HG03060 (cell line): ENCODE results near the gene COG4.
A peak's percentile ranks its signal among the peaks of the same experiment; 100 is the strongest.
"Not testable (repeated sequence)": the region's sequence is repeated elsewhere in the genome, so short reads cannot be mapped to it uniquely, and the experiment has no call there.

Experiments
- ATAC-seq: cut with Tn5 transposase; IDR thresholded peaks from one replicate; pipeline ENCODE4 v1.9.1; 2021; ENCODE audit warnings: low read depth, moderate number of reproducible peaks; ENCODE audit not compliant: unreplicated experiment

COG4 gene

DNA sequence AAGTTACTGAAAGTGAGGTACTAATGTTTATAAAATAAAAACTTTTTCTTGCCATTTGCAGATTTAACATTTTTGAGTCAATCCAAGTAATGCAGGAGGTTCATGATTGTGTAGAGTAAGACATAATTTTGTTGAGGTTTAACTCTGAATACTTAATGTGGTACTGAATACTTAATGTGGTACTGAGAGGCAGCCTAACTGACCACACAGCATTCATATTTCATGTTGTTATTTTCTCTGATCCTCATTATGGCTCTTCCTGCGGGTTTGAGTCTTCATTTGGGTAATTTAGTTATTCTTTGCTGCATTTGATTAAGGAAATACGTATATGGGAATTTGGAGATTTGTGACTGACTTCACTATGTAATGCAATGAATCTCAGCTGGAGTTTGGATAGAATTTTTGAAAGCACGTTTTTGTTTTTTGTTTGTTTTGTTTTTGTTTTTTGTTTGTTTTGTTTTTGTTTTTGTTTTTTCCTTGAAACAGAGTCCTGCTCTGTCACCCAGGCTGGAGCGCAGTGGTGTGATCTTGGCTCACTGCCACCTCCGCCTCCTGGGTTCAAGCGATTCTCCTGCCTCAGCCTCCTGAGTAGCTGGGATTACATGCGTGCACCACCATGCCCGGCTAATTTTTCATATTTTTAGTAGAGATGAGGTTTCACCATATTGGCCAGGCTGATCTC is 4.1 kb upstream of the COG4 start:
- ATAC-seq = no peak

- no peak for ATAC-seq
Observed at GRCh38 chr16:70526403-70526802, 3.0 kb upstream of the COG4 start.

DNA sequence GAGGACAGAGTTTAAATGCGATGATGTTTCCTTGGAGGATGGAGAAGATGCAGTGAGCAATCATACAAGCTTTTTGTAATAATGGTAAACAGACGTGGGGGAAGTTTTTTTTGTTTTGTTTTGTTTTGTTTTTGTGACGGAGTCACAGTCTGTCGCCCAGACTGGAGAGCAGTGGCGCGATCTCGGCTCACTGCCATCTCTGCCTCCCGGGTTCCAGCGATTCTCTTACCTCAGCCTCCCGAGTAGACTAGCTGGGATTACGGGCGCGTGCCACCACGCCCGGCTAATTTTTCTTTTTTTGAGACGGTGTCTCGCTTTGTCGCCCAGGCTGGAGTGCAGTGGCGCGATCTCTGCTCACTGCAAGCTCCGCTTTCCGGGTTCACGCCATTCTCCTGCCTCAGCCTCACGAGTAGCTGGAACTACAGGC is 1.1 kb upstream of the COG4 start:
- ATAC-seq = not testable (repeated sequence)

GRCh38 chr16:70523743-70524398 is 517 bp upstream of the COG4 start, which contains the start of gene SF3B3:
SF3B3 (plus strand) TSS chr16:70523816; CDS start chr16:70526657, 2,841 bp downstream.
- no peak for ATAC-seq

DNA sequence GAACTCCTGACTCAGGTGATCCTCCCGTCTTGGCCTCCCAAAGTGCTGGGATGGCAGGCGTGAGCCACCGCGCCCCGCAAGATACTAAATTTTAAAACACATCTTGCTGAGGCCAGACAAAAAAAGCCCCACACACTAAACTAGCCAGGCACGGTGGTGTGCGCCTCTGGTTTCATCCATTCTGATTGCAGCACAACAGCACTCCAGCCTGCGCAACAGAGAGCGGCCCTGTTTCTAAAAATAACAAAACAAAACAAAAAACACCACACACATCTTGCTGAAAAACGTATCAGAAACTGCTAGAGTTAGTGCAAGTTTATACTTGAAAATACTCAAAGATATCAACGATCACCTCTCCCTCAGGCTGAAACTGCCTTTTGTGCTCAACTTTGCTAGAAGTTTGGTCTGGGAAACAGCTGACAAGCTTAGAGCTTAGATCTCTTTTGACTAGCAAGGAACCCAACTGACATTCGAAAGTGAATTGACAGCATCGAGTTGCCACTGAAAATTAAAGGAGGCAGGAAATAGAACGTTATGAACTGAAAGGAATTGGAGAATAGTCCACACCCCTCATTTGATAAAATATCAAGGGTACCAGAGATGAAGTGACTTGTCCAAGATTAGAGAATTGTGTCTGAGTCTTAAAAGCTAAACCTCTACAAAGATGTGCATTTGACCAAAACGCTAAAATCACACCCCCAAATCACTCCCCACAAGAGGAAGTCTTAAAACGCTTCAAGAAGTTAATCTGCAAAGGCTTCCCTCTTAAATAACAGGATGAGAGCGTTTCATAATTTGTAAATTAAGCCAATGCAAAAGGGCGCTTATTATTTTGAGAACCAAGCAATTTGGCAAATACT is 908 bp downstream of the COG4 start:
- no peak for ATAC-seq

DNA sequence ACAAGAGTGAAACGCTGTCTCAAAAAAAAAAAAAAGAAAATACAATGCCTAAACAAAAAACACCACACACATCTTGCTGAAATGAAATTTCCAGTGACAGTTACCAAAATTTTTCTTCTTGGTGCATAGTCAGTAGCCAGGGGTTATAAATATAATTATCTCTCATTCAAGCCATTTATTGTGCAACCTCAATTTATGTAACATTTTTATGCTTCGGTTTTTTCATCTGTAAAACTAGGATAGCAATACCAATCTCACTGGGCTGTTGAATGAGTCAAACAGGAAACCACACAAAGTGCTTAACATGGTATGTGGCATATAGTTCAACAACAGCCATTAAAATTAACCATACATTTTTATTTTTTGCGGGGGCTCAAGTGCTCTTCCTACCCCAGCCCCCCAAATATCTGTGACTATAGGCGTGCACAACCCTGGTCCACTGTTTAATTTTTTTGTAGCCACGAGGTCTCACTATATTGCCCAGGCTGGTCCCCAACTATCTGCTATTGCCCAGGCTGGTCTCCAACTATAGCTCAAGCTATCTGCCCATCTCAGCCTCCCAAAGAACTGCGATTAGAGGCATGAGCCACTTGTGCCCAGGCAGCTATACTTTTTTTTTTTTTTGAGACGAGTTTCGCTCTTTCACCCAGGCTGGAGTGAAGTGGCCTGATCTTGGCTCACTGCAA is 2.6 kb downstream of the COG4 start:
- no peak for ATAC-seq

- no peak for ATAC-seq
Observed at GRCh38 chr16:70512456-70512855, 10.9 kb downstream of the COG4 start.

DNA sequence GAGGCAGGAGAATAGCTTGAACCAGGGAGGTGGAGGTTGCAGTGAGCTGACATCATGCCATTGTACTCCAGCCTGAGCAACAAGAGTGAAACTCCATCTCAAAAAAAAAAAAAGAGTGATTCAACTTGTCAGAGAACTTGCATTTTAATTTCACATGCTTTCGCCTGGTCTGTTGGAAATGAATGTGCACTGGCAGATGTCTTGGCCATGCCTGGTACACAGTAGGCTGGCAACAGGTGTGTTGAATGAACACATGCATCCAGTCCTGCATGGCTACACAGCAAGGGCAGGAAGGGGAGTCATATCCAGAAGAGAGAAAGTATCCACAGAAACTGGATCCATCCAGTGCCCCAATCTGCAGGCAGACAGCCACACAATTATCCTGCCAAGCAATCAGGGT is 11.5 kb downstream of the COG4 start:
- ATAC-seq = no peak

GRCh38 chr16:70510216-70510615 is 13.1 kb downstream of the COG4 start:
- no peak for ATAC-seq

- ATAC-seq = no peak
Observed at GRCh38 chr16:70508752-70509151, 14.6 kb downstream of the COG4 start.

DNA sequence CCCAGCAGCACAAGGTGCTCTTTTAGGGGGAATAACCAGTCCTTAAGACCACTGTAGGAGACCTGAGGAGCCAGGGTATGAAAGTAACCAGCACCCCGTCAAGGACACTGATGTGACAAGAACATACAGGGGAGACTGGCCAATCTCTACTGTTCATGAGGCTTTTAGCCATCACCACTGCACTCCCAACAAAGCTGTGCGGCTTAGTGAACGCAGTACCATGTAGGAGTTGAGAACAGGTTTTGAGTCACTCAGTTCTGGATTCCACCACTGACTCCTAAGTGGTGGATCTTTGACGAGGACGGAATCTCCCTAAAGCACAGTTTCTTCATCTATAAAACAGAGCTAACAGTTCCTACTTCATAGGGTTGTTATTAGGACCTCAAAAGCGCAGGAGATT is 26.8 kb downstream of the COG4 start:
- ATAC-seq = no peak

GRCh38 chr16:70495425-70496182 is 27.8 kb downstream of the COG4 start:
- ATAC-seq = no peak

DNA sequence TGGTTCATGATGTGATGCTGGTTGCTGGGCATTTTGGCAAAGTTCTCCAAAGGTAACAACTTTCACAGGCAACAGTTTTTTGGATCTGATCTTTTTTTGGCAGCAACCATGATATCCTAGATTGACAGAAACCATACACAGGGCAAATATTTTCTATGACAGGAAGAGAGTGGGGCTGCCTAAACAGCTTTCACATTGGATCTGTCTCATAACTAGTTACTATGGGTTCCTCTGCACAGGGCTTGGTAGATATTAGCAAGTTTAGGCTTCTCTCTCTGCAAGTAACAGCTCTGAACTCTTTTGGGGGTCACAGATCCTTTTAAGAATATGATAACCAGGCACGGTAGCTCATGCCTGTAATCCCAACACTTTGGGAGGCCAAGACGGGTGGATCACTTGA is 28.6 kb downstream of the COG4 start:
- ATAC-seq = no peak

GRCh38 chr16:70494202-70494770 is 29.1 kb downstream of the COG4 start:
- ATAC-seq = no peak

DNA sequence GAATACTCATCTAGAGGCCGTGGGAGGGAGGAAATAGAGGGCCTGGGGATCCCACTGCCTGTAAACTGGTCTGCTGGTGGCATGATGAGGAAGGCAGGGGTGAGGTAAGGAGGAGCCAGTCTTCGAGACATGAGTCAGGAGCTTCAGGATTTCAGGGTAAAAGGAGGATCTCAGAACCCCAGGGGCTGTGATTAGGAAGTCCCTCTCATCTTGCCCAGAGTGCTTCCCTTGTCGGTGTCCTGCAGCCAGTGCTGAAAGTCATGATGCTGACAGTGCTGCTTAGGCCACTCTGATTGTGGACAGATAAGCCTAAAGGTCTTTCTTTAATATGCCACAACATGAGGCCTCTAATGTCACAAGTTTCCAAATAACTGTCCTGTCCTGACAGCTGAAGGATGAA is 29.6 kb downstream of the COG4 start:
- no peak for ATAC-seq

DNA sequence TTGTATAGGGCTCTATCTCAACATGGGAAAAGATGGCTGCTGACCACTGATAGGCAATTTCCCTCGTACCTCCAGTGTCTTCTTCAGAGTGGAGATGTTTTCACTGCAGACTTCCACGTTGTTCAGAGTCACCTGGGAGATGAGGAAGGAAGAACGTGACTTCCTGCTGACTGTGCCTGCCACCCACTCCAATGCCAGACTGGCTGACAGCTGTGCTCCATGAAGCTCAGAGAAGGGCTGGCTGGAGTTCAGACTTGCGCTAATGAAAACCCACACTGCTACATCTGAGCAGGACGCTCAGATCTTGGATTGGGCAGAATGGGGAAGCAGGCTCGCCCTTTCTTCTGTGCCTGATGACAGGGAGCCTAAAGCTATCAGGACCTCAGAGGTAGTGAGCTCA is 33.1 kb downstream of the COG4 start:
- no peak for ATAC-seq

DNA sequence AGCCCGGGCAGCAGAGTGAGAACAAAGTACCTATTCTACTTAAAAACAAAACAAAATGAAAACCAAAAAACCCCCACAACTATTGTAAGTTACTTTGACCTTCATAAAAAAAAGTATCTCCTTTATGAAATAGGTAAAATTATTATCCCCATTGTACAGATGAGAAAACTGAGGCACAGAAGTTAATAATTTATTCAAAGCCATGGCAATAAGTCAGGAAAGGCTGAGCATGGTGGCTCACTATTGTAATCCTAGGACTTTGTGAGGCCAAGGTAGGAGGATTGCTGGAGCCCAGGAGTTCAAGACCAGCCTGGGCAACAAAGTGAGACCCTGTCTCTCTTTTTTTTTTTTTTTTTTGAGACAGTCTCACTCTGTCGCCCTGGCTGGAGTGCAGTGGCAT is 38.5 kb downstream of the COG4 start:
- no peak for ATAC-seq

DNA sequence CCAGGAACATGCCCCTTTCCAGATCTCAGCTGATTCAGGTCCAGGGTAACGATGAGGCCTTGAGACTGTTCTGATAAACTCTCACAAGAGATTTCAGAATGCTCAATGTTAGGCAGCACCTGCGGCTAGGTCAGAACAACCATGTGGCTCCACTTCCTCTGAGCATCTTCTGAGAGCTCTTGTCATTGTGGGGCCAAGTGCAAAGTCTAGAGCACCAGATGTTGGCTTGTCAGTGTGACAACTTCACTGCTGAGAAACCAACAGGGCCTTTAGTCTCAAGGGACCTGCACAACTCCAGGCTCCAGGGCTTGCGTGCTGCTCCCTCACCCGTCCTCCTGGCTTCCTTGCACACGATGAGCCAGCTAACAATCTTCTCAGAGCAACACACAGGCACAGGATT is 39.9 kb downstream of the COG4 start:
- peak; percentile 72 for ATAC-seq

DNA sequence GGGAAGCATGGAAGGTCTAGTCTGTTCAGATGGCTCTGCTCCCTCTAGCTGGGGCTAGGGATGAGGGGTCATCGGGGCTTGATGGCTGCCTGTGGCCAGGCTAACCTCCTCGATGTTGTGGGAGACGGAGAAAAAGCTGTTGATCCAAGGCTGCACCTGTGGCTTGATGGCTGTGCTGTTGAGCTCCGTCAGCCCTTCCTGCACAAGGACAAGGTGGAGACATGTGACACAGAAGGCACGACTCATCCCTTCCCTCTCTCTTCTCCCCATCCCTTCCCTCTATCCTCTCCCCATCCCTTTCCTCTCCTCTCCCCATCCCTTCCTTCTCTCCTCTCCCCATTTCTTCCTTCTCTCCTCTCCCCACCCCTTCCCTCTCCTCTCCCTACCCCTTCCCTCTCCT is 40.7 kb downstream of the COG4 start:
- ATAC-seq = no peak
